Measurements from ENCODE around the gene ARMC10.

- TF ChIP-seq CTCF (IDR thresholded peaks at IDR 0.05) (no peak), POLR2A (IDR thresholded peaks at IDR 0.05) (no peak), POLR2AphosphoS5 (IDR thresholded peaks at IDR 0.05) (no peak)
Observed at GRCh38 chr7:103116511-103116910, 41.6 kb downstream of the ARMC10 start.
